Mesothelial cell of epicardium (in vitro differentiated cells): Measurements from ENCODE around the gene TFPT. TPM values are rescaled to one million over a fixed set of nuclear protein-coding genes. Genes with fewer than 3 reads are reported as not detected.

Source experiments
- DNase-seq, 2 experiments: peaks; one replicate each; pipeline ENCODE4 v3.0.0; 2021; ENCODE audit warnings: low spot score in 2 of 2; ENCODE audit not compliant: unreplicated experiment in 2 of 2
- H3K27ac Mint-ChIP-seq: 2 replicates; pipeline ENCODE4 v1.8.0; 2021; ENCODE audit warnings: mixed read lengths
- H3K27me3 Mint-ChIP-seq: 2 replicates; pipeline ENCODE4 v1.8.0; 2021; ENCODE audit warnings: low read depth, mixed read lengths
- H3K36me3 Mint-ChIP-seq: 2 replicates; pipeline ENCODE4 v1.8.0; 2021; ENCODE audit warnings: mixed read lengths
- H3K4me1 Mint-ChIP-seq: 2 replicates; pipeline ENCODE4 v1.8.0; 2021; ENCODE audit warnings: mixed read lengths
- H3K4me3 Mint-ChIP-seq: 2 replicates; pipeline ENCODE4 v1.8.0; 2021; ENCODE audit warnings: mild to moderate bottlenecking, moderate library complexity, mixed read lengths
- H3K9me3 Mint-ChIP-seq: 2 replicates; pipeline ENCODE4 v1.8.0; 2021; ENCODE audit warnings: mixed read lengths
- total RNA-seq: library from RNA; stranded (reverse); gene quantifications from 3 replicates; pipeline ENCODE4 v1.2.1, GENCODE V29; 2021
- TF ChIP-seq, protein P1 (sequence below): fragments of 200-600 bp; sonication (generic); IDR thresholded peaks from one replicate; pipeline ENCODE4 v1.5.0; 2021; ENCODE audit warnings: antibody characterized with exemption; ENCODE audit not compliant: unreplicated experiment

Gene TFPT
- total RNA-seq, 1 donor from 2014 or later = 20.7 TPM

DNA sequence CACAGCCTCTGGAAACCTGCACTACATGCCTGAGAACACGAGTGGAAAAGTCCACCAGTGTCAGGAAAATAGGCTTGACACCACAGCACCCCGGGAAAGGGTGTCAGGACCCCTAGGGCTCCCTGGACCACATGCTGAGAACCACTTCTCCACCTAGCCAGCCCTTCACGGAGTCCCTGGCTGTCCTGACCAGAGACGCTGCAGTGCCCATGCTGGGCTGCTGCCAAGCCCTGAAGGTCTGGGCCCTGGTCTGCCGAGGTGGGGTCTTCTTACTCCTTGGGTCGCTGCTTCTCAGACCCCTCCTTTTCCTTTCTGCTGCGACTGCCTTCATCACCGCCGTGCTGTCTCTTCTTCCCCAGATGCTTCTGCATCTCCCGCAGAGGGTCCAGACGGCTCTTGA lies 41.0 kb upstream of the TFPT start:
- TF ChIP-seq, protein P1, sequence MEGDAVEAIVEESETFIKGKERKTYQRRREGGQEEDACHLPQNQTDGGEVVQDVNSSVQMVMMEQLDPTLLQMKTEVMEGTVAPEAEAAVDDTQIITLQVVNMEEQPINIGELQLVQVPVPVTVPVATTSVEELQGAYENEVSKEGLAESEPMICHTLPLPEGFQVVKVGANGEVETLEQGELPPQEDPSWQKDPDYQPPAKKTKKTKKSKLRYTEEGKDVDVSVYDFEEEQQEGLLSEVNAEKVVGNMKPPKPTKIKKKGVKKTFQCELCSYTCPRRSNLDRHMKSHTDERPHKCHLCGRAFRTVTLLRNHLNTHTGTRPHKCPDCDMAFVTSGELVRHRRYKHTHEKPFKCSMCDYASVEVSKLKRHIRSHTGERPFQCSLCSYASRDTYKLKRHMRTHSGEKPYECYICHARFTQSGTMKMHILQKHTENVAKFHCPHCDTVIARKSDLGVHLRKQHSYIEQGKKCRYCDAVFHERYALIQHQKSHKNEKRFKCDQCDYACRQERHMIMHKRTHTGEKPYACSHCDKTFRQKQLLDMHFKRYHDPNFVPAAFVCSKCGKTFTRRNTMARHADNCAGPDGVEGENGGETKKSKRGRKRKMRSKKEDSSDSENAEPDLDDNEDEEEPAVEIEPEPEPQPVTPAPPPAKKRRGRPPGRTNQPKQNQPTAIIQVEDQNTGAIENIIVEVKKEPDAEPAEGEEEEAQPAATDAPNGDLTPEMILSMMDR = no peak
- no peak overlapping the region for H3K4me3 Mint-ChIP-seq
- H3K9me3 Mint-ChIP-seq = no peaks in the 10 kb centered on the region
- no peak for DNase-seq
- H3K27ac Mint-ChIP-seq = no peak overlapping the region
- no peaks in the 10 kb centered on the region for H3K27me3 Mint-ChIP-seq
- H3K4me1 Mint-ChIP-seq = peaks cover 25% of the 10 kb centered on the region
- peaks cover 20% of the 10 kb centered on the region for H3K36me3 Mint-ChIP-seq

DNA sequence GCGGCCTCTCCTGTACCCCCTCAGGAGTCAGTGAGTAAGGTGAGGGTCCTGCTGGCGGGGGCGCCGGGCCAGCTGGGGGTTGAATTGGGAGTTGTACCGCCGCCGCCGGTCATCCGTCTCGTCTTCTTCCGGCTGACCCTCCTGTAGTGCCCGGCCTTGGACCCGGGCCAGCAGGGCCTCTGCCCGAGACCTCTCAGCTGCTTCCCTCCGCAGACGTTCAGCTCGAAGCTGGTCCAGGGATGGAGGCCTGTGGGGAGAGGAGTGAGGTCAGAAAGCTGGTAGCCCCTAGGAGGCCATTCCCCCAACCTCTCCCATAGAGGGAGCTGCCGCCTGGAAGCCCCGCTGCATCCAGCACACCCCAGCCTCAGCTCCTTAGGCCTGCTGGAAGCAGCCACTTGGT lies 40.2 kb upstream of the TFPT start:
- H3K4me1 Mint-ChIP-seq = peaks cover 21% of the 10 kb centered on the region
- H3K4me3 Mint-ChIP-seq = no peak overlapping the region
- no peak overlapping the region for H3K27ac Mint-ChIP-seq
- H3K9me3 Mint-ChIP-seq = no peaks in the 10 kb centered on the region
- TF ChIP-seq, protein P1 = no peak
- peaks cover 24% of the 10 kb centered on the region for H3K36me3 Mint-ChIP-seq
- no peak for DNase-seq
- H3K27me3 Mint-ChIP-seq = no peaks in the 10 kb centered on the region

DNA sequence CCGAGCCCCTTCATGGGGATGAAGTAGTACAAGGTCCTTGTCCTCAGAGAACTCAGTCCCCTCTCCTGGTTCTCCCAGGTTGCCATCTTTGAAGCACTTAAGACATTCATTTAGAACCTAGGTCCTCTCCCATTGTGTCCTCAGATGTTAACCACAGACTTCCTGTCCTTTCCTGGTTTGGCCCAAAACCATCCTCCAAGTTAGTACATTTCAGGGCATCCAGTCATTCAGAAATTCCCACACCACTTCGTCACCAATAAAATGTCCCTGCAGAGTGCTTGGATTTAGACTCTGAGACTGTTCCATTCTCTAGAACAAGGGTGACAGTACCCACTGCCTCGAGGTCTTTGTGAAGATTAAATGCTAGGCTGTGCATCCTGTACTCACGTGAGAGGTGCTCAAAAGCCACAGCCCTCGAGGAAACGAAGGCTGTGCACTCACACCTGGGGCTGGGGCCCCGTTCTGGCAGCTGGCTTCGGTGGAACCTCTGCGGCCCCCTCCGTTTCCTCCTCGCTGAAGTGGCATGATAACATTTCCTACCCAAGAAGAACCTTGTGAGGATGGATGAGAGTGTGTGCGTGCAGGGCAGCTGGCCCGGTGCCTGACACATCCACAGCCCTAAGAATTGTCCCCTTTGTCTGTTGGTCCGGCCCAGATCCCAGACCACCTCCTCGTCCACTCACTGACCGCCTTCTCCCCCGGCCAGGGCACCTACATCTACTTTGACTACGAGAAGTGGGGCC lies 39.3 kb upstream of the TFPT start:
- Mint-ChIP-seq H3K27me3 (no peaks in the 10 kb centered on the region), H3K27ac (no peak overlapping the region), H3K9me3 (no peaks in the 10 kb centered on the region), H3K4me1 (peaks cover 12% of the 10 kb centered on the region), H3K4me3 (no peak overlapping the region), H3K36me3 (peaks cover 29% of the 10 kb centered on the region)
- TF ChIP-seq, protein P1 = no peak
- DNase-seq = no peak

- DNase-seq = no peak
- no peak overlapping the region for H3K27ac Mint-ChIP-seq
- TF ChIP-seq, protein P1 = no peak
- H3K4me1 Mint-ChIP-seq = peaks cover 5% of the 10 kb centered on the region
- H3K36me3 Mint-ChIP-seq = peaks cover 34% of the 10 kb centered on the region
- no peaks in the 10 kb centered on the region for H3K27me3 Mint-ChIP-seq
- H3K4me3 Mint-ChIP-seq = no peak overlapping the region
- no peaks in the 10 kb centered on the region for H3K9me3 Mint-ChIP-seq
Measured at GRCh38 chr19:54153731-54154326, 38.4 kb upstream of the TFPT start.

- Mint-ChIP-seq H3K4me1 (no peaks in the 10 kb centered on the region), H3K27ac (peak overlapping the region; percentile 67), H3K4me3 (no peak overlapping the region), H3K36me3 (peaks cover 36% of the 10 kb centered on the region), H3K9me3 (no peaks in the 10 kb centered on the region), H3K27me3 (no peaks in the 10 kb centered on the region)
- no peak for DNase-seq
- TF ChIP-seq, protein P1 = no peak
Measured at GRCh38 chr19:54152878-54153524, 37.5 kb upstream of the TFPT start.
